GM19043 (cell line): Measurements from ENCODE around the gene SERPINA6.
"Not testable (repeated sequence)": the region's sequence is repeated elsewhere in the genome, so short reads cannot be mapped to it uniquely, and the experiment has no call there.

Source experiments
- ATAC-seq: cut with Tn5 transposase; IDR thresholded peaks from one replicate; pipeline ENCODE4 v1.9.1; 2021; ENCODE audit warnings: low read depth; ENCODE audit not compliant: unreplicated experiment

SERPINA6 gene

GRCh38 chr14:94354638-94355185, 31.6 kb upstream of the SERPINA6 start:
- no peak for ATAC-seq

- not testable (repeated sequence) for ATAC-seq
These were observed 31.1 kb upstream of the SERPINA6 start for GRCh38 chr14:94354190-94354589.

GRCh38 chr14:94349276-94349675, 26.1 kb upstream of the SERPINA6 start:
- ATAC-seq, result no peak

- no peak for ATAC-seq
These were observed 25.7 kb upstream of the SERPINA6 start for GRCh38 chr14:94348836-94349235.

- ATAC-seq, result peak; percentile 11
These were observed 23.7 kb upstream of the SERPINA6 start for GRCh38 chr14:94346841-94347240.

GRCh38 chr14:94346065-94346786, 23.1 kb upstream of the SERPINA6 start:
- peak; percentile 50 for ATAC-seq

GRCh38 chr14:94345344-94346064, 22.4 kb upstream of the SERPINA6 start:
- ATAC-seq, result no peak

- no peak for ATAC-seq
These were observed 21.3 kb upstream of the SERPINA6 start for GRCh38 chr14:94344389-94344788.

- no peak for ATAC-seq
These were observed 20.3 kb upstream of the SERPINA6 start for GRCh38 chr14:94343238-94344005.

- ATAC-seq, result no peak
These were observed 19.3 kb upstream of the SERPINA6 start for GRCh38 chr14:94342334-94342934.

GRCh38 chr14:94341656-94342333, 18.7 kb upstream of the SERPINA6 start:
- ATAC-seq, result no peak

- ATAC-seq, result no peak
These were observed 17.4 kb upstream of the SERPINA6 start for GRCh38 chr14:94340533-94340932.

- ATAC-seq, result no peak
These were observed 14.9 kb upstream of the SERPINA6 start for GRCh38 chr14:94338023-94338422.

GRCh38 chr14:94337274-94337673, 14.1 kb upstream of the SERPINA6 start:
- ATAC-seq, result no peak

GRCh38 chr14:94334872-94335271, 11.7 kb upstream of the SERPINA6 start:
- no peak for ATAC-seq

- no peak for ATAC-seq
These were observed 9.5 kb upstream of the SERPINA6 start for GRCh38 chr14:94332587-94332986.

GRCh38 chr14:94332063-94332583, 9.0 kb upstream of the SERPINA6 start:
- no peak for ATAC-seq

GRCh38 chr14:94331462-94331861, 8.3 kb upstream of the SERPINA6 start:
- no peak for ATAC-seq

- ATAC-seq, result no peak
These were observed 7.7 kb upstream of the SERPINA6 start for GRCh38 chr14:94330857-94331256.

- no peak for ATAC-seq
These were observed 7.3 kb upstream of the SERPINA6 start for GRCh38 chr14:94330432-94330831.
